GM21447 (cell line): ENCODE data around the gene CHMP2A.
"Not testable (repeated sequence)": the region's sequence is repeated elsewhere in the genome, so short reads cannot be mapped to it uniquely, and the experiment has no call there.

Source experiments
- ATAC-seq: cut with Tn5 transposase; IDR thresholded peaks from one replicate; pipeline ENCODE4 v1.9.1; 2021; ENCODE audit not compliant: unreplicated experiment

CHMP2A gene

DNA sequence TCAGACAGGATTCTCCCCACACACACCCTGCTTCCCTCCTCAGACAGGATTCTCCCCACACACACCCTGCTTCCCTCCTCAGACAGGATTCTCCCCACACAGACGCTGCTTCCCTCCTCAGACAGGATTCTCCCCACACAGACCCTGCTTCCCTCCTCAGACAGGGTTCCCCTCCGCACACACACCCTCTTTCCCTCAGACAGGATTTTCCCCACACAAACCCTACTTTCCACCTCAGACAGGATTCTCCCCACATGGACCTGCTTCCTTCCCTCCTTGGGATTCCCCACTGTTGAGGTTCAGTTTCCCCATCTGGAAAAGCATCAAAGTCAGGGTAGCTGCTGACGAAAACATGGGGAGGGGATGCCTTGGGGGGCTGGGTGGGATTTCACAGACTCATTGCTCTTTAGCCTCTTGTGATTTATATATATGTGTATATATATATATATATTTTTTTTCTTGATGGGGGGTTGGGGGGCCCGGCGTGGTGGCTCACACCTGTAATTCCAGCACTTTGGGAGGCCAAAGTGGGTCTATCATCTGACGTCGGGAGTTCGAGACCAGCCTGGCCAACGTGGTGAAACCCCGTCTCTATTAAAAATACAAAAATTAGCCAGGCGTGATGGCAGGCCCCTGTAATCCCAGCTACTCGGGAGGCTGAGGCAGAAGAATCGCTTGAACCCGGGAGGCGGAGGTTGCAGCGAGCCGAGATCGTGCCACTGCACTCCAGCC is 12.1 kb downstream of the CHMP2A start:
- ATAC-seq: not testable (repeated sequence)

DNA sequence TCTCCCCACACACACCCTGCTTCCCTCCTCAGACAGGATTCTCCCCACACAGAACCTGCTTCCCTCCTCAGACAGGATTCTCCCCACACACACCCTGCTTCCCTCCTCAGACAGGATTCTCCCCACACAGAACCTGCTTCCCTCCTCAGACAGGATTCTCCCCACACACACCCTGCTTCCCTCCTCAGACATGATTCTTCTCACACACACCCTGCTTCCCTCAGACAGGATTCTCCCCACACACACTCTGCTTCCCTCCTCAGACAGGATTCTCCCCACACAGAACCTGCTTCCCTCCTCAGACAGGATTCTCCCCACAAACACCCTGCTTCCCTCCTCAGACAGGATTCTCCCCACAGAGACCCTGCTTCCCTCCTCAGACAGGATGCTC is 15.7 kb downstream of the CHMP2A start:
- ATAC-seq: not testable (repeated sequence)

DNA sequence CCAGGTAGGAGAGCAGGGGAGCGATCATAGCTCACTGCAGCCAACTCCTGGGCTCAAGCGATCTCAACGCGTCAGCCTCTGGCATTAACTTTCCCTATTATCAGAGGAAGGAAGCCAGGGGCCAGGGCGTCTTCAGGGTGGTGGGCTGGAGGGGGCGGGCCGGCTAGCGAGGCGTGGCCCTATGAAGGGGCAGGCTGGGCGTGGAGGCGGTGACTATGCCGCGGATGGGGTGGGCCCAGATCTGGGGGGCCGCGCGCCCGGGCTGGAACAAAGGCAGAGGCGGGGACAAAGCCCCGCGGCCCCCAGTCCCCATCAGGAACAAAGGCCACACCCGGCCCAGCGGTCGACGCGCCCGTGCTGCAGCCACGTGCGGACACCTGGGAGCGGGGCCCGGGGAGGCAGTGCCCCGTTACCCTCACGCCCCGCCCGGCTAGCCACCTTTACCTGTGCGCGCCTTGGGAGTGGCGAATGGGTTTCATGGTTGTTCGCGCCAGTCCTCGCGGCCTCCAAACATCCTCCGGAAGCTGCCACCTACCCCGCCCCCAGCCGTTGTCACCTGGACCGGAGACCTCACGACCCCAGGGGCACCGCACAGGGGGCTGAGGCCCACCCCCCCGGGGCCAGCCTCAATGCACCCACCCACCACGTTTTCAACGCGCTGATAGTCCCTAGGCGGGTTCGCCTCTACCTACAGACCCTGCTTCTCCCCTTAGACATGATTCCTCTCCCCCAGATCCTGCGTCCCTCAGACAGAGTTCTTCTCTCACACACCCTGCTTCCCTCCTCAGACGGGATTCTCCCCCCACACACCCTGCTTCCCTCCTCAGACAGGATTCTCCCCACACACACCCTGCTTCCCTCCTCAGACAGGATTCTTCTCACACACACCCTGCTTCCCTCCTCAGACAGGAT is 16.4 kb downstream of the CHMP2A start:
- ATAC-seq: no peak

DNA sequence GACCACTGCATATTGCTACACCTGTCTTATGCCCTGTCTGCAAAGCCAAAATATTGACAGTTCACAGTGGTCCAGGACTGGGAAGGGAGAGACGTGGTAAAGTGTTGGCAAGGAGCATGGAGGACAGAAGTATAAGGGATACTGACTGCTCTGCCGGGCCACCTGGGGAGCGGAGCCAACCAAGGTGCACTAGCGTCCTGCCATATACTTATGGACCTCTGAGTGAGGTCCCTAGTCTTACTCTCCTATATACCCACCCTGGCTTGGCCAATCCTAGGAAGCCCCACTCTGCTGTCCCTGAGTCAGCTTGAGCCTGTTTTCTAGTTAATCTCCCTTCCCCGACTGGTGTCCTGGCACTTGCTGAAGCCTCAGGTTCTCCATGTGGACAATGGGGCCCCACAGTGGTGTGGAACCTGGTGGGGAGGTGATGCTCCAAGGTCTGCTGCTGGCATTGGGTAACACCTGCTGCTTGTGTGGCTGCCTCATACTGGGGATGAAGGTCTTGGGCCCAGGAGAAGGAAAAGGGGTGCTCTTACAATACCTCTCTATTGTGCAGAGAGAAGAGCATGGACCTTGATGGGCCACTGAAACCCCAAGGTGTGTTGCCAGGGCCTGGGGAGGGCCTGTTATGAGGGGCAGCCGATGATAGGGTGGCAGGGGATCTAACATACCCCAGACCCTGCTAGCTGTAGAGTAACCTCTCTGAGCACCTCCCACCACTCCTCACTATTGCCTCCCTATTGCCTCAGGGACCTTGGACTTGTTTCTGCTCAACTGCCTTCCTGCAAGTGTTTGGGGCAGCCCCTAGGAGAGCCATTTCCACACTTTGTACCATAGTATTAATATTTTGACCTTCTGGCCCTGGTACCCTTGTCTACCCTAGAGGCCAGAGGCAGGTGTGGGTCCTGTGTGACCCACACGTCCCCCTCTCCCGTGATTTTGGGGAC is 17.8 kb downstream of the CHMP2A start:
- no peak for ATAC-seq

DNA sequence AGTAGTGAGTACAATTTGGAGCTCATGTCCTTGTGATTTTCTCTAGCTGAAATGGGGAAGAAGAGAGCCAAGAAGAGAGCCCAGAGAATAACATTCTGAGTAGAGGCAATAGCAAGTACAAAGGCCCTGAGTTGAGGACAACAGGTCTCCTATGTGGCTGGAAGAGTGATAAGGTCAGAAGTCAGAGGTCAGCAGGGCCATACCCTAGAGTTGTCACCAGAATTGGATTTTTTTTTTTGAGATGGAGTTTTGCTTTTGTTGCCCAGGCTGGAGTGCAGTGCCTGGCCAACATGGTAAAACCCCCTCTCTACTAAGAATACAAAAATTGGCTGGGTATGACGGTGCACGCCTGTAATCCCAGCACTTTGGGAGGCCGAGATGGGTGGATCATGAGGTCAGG is 19.0 kb downstream of the CHMP2A start:
- ATAC-seq: no peak

DNA sequence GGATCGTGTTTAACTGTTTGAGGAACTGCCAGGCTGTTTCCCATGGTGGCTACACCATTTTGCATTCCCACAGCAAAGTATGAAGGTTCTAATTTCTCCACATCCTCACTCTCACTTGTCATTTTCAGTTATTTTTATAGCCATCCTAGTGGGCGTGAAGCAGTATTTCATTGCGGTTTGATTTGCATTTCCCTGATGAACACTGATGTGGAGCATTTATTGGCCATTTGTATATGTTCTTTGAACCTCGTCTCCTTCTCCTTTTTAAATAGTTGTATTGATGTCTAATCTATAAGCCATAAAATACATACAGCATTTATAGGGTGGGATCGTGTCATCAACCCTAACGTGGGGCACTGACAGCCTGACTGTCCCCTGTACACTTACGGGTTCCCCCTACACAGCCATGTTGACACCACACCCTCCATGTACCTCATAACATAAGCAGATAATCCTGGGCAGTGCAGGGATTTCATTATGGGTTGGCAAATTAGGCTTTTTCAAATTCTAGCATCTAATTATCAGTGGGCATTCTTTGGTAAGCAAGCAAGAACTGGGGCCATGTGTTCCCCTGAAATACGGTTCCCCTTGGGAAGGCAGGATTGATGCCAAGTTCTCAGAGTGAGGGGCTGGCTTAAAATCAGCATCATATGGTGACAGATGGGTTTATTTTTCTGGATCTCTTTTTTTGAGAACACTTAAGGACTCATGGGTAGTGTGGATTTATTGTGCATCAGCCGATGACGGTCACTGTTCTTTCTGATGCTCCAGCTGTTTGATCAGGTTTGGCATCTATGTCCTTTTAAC is 23.7 kb downstream of the CHMP2A start:
- no peak for ATAC-seq

DNA sequence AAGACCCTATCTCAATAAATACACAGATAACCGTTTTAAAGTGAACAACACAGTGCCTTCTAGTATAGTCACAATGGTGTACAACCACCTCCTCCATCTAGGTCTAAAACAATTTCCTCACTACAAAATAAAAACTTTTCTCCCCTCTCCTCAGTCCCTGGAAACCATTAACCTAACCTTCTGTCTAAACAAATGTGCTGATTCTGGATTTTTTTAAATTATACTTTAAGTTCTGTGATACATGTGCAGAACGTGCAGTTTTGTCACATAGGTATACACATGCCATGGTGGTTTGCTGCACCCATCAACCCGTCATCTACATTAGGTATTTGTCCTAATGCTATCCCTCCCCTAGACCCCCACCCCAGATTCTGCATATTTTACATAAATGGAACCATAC is 25.5 kb downstream of the CHMP2A start:
- no peak for ATAC-seq

DNA sequence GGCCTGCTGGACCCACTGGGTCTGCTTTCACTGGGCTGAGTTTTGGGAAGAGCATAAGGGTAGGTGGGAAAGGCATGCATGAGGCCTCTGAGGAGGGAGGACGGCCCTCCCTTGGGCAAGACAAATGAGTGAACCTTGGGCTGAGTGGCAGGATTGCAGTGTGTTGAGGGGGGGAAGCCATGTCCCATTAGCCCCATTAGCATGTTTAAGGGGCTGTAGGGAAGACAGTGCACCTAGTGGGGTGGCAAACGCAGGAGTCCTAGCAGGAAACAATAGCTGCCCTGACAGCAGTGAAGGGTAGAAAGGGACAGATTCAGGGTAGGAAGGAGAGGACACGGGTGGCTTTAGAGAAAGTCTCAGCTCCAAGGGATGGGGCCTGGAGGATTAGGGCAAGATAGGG is 32.2 kb downstream of the CHMP2A start:
- no peak for ATAC-seq

DNA sequence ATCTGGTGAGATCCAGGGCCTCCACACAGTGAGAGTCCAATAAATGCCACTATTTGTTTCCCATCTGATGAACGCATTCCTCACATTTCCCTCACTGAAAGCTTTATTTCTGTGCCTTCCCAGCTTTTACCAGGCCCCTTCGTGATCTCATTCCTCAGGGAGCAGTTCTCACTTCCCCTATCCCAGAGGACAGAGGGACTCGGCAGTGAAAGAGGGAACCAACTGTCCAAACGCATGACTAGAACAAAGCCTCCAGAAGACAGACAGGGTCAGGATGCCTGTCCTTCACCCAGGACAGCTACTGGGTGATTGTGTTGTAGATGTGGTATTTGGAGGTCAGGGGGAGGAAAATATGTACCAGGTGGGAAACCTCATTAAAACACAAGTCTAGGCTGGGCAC is 33.3 kb downstream of the CHMP2A start:
- no peak for ATAC-seq

DNA sequence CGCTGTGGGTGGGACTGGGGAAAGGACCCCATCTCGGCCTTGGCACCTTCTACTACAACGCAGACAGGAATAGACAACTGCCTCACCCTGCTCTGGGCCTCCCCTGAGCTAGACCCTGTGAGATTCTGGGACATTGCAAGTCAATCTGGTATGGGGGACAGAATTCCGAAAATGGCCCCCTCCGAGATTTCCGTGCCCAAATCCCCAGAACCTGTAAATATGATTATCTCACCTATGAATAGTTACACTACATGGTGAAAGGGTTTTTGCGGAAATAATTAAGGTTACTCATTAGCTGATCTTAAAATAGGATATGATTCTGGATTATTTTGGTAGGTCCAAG is 34.7 kb downstream of the CHMP2A start:
- no peak for ATAC-seq

DNA sequence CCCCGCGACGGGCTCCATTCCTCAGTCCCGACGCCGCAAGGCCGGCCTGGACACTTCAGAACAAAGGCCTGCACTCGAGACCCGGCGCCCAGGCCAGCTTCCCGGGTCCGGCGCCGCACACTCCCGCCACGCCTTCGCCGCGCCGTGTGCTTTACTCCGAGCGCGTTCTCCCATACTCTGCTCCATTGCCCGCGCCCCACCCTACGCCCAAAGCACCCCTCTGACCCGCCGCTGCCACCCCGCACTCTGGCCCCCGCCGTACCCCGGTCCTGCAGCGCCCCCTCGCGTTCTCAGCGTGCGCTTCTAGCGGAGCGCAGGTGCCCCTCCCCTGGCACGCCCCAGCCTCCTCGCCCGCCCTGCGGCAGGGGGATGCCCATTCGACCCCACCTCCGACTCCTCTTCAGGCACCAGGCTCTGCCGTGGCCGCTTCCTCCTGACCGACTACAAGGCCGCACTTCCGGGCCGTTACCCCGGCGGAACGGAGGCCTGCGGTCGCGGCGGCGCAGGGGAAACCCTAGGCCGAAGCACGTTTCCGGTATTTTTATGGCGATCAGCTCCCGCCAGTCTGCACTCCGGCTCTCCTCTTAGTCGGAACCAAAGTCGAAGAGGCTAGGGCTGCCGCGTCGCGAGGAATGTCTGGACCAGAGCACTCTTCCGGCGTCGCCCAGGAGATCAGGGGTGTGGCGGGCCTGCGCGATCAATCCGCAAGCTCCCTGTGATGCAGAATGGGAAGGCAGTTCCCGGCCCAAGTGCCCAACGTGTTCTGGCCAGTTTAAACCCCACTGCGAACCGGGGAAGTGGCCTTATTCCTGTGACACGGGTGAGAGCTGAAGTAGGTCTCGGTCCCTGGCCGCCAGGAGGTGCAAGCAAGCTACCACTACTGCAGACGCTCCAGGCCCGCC is 35.3 kb downstream of the CHMP2A start, which contains the start of gene ZBTB45:
Gene ZBTB45 (minus strand): TSS at position 456 of the 902 bp plus-strand sequence. CDS start 2,137 bp downstream, outside the sequence.
- peak; percentile 75 for ATAC-seq

DNA sequence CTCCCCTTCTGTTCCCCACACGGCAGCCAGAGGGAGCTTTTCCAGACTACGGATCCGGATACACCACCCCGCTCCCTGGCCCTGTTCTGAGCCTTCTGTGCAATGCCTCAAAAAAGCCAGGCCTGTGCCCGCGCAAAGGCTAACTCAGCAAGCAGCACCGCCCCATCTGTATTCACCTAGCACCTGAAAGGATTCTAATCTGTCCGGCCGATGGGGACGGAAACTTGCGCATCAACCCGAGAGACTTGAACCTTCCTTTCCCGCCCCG is 35.9 kb downstream of the CHMP2A start:
- ATAC-seq: peak; percentile 13

DNA sequence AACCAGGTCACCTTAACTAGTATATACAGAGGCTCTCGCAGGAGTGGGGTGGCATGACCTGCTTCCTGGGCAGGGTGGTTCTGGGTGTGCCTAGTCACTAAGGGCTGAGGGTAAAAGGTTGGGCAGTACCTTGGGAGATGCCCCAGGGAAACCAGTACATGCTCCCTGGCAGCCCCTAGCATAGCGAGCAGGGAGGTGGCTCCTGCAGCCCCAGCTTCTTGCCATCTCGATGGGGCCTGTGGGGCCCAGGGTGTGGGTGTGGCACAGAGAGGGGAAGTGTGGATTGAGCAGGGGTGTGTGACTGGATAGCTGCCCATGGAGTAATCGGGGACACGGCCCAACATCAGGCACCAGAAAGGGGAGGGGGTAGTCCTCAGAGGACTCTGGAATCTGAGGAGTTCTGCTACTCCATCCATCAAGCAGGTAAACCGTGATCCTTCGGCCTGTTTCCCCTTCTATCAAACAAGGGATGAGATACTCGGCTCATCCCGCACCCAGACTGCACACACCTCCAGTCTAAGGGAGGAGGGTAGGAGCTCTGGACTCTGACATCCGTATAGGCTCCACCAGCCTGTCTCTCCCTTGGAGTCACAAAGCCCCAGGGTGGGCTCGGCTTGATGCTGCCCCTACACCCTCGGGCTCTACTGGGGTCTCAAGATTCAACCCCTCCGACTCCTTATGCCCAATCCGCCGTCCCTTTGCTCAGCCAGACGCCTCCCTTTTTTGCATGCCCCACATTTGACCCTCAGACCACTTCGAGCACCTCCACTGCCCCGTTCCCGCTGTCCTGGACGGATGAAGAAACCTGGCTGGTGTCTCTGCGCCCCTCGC is 36.4 kb downstream of the CHMP2A start:
- no peak for ATAC-seq

DNA sequence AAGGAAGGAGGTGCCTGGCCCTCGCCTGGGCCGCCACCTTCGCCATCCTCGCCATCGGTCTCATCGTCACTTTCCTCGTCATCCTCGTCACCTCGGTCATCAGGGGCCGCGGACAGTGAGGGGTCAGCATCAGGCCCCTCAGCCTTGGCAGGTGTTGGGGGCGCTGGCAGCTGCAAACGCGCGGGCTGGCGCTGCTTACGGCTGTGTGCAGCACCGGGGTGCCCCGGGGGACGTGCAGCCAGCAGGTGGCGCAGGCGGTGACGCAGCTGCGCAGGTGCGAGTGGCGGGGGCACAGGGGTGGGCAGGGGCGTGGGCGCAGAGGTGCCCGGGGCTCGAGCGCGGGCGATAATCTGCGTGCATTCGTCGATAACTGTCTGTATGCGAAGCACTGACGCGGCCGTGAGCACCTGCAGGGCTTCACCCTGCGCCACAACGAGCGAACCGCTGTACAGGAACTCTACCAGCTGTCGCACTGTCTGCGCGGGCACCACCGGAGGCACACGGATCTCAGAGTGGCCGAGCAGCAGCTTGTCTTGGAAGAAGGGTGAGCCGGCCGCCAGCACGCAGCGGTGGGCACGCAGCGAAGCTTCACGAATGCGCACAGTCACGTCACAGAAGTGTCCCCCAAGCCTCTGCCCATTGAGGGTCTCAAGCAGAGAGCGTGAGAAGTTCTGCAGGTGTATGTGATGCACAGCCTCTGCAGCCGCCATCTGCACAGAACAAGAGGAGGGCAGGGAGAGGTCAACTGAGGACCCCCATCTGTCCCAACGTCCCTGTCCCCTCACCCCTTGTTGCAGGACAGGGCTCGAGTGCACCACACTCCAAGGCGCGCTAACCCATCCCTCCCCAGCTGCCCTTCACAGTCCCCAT is 37.7 kb downstream of the CHMP2A start:
- no peak for ATAC-seq

DNA sequence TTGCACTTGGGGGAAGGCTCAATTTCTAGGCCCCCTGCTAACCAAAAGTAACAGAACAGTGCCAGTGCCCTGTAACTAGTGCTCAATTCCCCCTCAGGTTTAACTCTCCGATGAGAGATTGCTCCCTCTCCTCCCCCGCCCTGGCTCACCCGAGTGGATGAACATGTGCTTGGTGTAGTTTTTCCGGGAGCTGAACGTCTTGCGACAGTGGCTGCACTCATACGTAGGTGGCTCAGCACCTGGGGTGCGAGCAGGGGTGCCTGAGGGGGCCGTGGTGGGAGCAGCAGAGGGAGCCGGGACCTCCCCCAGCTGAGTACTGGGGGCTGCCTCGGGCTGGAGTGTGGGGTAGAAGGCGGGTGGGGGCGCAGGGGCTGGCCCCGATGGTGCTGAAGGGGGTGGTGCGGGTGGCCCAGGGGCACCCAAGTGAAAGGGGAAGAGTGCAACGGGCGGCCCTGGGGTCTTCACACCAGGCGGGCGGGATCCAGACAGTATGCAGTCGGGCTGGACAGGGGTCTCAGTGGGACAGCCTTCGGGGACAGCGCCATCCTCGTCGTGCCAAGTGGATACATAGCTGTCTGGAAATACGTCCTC is 38.6 kb downstream of the CHMP2A start:
- ATAC-seq: no peak

DNA sequence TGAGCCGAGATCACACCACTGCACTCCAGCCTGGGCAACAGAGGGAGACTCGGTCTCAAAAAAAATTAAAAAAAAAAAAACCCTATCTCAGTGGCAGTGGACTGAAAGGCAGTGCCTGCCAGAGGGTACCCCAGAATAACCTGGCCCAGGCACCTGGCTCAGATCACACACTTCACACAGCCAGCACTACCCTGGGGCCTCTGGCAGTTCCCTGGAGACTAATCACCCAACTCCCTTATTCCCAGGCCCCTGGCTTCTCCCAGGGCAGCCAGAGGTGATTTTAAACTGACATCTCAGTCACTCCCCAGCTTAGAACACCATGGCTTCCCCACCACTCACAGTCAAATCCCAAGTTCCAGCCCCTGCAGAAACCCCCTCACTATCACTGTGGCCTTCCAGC is 39.6 kb downstream of the CHMP2A start:
- no peak for ATAC-seq

DNA sequence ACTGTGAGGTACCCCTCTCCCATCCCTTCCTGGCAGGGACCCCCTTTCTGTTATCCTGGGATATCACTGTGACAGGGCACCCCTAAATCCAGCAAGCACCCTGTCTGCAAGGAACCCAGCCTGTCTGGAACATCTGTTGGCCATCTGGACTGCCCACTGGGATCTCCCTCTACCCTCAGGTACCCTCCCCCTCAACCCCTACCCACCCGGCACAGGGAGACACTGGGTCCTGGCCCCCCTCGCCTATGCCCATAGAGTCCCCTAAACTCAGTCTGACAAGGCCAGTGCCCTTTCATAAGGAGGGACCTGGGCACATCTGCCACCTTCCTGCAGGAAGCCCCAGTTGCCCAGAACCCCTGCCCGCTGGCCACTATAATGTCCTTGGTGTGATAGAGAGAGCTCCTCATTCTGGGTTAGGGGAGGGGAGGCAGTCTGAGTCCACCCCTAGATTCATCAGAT is 40.3 kb downstream of the CHMP2A start:
- ATAC-seq: no peak
